Measurements from ENCODE around the gene NOP53. TPM values are rescaled to one million over a fixed set of nuclear protein-coding genes. Genes with fewer than 3 reads are reported as not detected.
A peak's percentile ranks its signal among the peaks of the same experiment; 100 is the strongest.

The NOP53 gene
- total and polyA plus RNA-seq, 4 donors: 214 to 680 (median 382) TPM

GRCh38 chr19:47701717-47702552 lies 43.4 kb upstream of the NOP53 start:
- no peaks in the 10 kb centered on the region for H3K27me3 ChIP-seq (ENCODE audit: control insufficient read depth in 1 of 2, insufficient read depth in 2 of 2, low read length in 1 of 2)
- H3K36me3 ChIP-seq (ENCODE audit: control insufficient read depth in 1 of 2, insufficient read depth in 2 of 2, low read length in 1 of 2): peaks cover 2 to 7% of the 10 kb centered on the region in 2 donors
- intact Hi-C loops (cut with DNase I): no loop called here
- no peak for DNase-seq
- no peaks in the 10 kb centered on the region for H3K9me3 ChIP-seq (ENCODE audit: control insufficient read depth, low read length)
- WGBS, 2 donors: 94% methylated on average over 83 to 91 of the region's 91 CpGs
- no peak for ATAC-seq (ENCODE audit: low FRiP score)
- no peak overlapping the region for H3K4me3 ChIP-seq (ENCODE audit: low read length in 2 of 2)
- H3K4me1 ChIP-seq (ENCODE audit: control insufficient read depth in 1 of 2, insufficient read depth in 2 of 2, low read length in 2 of 2): no peaks in the 10 kb centered on the region
- no peak overlapping the region for H3K27ac ChIP-seq (ENCODE audit: low read depth in 1 of 2, low read length in 2 of 2)

DNA sequence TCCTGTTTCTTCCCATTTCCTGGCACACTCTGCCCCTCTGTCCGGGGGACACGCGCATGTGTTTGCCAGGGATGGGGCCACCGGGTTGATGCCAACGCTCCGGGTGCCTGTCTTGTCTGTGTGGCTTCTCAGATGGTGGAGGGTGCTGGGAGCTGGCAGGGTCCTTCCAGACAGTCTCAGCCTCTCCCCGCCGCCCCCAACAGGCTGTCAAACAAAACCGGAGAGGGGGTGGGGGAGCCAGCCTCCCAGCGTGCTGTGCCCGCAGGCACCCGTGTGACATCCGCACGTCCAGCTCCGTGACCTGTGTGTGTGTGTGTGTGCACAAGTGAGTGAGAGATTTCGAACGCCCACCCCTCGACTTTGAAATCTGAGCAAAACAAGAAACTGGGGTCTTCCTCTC lies 42.7 kb upstream of the NOP53 start:
- peaks cover 2 to 7% of the 10 kb centered on the region in 2 donors for H3K36me3 ChIP-seq (ENCODE audit: control insufficient read depth in 1 of 2, insufficient read depth in 2 of 2, low read length in 1 of 2)
- ATAC-seq (ENCODE audit: low FRiP score): no peak
- no peaks in the 10 kb centered on the region for H3K9me3 ChIP-seq (ENCODE audit: control insufficient read depth, low read length)
- no peaks in the 10 kb centered on the region for H3K27me3 ChIP-seq (ENCODE audit: control insufficient read depth in 1 of 2, insufficient read depth in 2 of 2, low read length in 1 of 2)
- intact Hi-C loops (cut with DNase I): no loop called here
- no peak overlapping the region for H3K27ac ChIP-seq (ENCODE audit: low read depth in 1 of 2, low read length in 2 of 2)
- DNase-seq: no peak
- 81 to 83% methylated on average over 18 of the region's 18 CpGs for WGBS, 2 donors
- no peak overlapping the region for H3K4me3 ChIP-seq (ENCODE audit: low read length in 2 of 2)
- H3K4me1 ChIP-seq (ENCODE audit: control insufficient read depth in 1 of 2, insufficient read depth in 2 of 2, low read length in 2 of 2): no peaks in the 10 kb centered on the region

DNA sequence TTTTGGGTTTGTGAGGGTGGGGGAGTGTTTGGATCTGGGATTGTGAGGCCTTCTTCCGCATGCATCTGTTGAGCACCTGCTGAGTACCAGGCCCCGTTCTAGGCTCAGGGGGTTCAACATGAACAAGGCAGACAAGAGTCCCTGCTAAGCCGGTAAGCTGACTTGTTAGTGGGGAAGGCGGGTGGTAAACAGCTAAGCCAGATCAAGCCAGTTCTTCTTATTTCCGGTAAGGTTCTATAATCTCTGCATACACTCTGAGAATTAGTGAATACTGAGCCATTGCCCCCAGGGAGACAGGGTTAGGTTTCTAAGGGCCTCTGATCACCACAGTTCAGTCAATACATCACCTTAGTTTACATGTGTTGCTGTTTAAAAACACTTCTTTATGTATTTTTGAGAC lies 42.0 kb upstream of the NOP53 start:
- Histone ChIP-seq H3K9me3 (ENCODE audit: control insufficient read depth, low read length) (no peaks in the 10 kb centered on the region), H3K4me3 (ENCODE audit: low read length in 2 of 2) (no peak overlapping the region), H3K27me3 (ENCODE audit: control insufficient read depth in 1 of 2, insufficient read depth in 2 of 2, low read length in 1 of 2) (no peaks in the 10 kb centered on the region), H3K4me1 (ENCODE audit: control insufficient read depth in 1 of 2, insufficient read depth in 2 of 2, low read length in 2 of 2) (no peaks in the 10 kb centered on the region), H3K36me3 (ENCODE audit: control insufficient read depth in 1 of 2, insufficient read depth in 2 of 2, low read length in 1 of 2) (peaks cover 2 to 7% of the 10 kb centered on the region in 2 donors), H3K27ac (ENCODE audit: low read depth in 1 of 2, low read length in 2 of 2) (no peak overlapping the region)
- intact Hi-C loops (cut with DNase I): no loop called here
- WGBS, 2 donors: 88 to 91% methylated on average over 5 of the region's 5 CpGs
- ATAC-seq (ENCODE audit: low FRiP score): no peak
- no peak for DNase-seq

DNA sequence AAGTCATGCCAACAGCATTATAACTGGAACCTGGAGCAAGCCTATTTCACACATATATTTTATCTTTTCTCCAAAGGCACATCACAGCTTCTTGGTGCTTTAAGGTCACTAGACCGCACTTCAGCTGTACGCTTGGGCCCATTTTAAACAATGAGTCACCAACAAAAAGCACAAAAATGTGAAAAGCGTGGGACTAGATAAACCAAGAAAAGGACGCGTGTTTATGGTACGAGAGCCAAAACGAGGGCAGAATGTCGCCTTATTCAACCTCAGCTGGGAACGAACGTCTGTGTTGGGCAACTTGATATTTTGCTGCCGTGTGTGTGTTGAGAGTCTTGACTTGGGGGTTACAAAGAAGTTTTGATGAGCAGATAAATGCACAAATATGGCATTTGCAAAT lies 41.3 kb upstream of the NOP53 start:
- no peak for DNase-seq
- no peak for ATAC-seq (ENCODE audit: low FRiP score)
- Histone ChIP-seq H3K27me3 (ENCODE audit: control insufficient read depth in 1 of 2, insufficient read depth in 2 of 2, low read length in 1 of 2) (no peaks in the 10 kb centered on the region), H3K4me1 (ENCODE audit: control insufficient read depth in 1 of 2, insufficient read depth in 2 of 2, low read length in 2 of 2) (no peaks in the 10 kb centered on the region), H3K27ac (ENCODE audit: low read depth in 1 of 2, low read length in 2 of 2) (no peak overlapping the region), H3K4me3 (ENCODE audit: low read length in 2 of 2) (no peak overlapping the region), H3K36me3 (ENCODE audit: control insufficient read depth in 1 of 2, insufficient read depth in 2 of 2, low read length in 1 of 2) (peaks cover 2 to 3% of the 10 kb centered on the region in 2 donors), H3K9me3 (ENCODE audit: control insufficient read depth, low read length) (no peaks in the 10 kb centered on the region)
- intact Hi-C loops (cut with DNase I): loop anchor here in 1 of 2 donors (2.0 kb wide), 1 partner anchor 269 kb away; no protein-coding TSS in a partner anchor
- WGBS, 2 donors: 84 to 87% methylated on average over 11 of the region's 11 CpGs

GRCh38 chr19:47704656-47705055 lies 40.7 kb upstream of the NOP53 start:
- no peak for DNase-seq
- no peak overlapping the region for H3K4me3 ChIP-seq (ENCODE audit: low read length in 2 of 2)
- WGBS, 2 donors: 94 to 96% methylated on average over 3 of the region's 3 CpGs
- H3K27me3 ChIP-seq (ENCODE audit: control insufficient read depth in 1 of 2, insufficient read depth in 2 of 2, low read length in 1 of 2): no peaks in the 10 kb centered on the region
- H3K36me3 ChIP-seq (ENCODE audit: control insufficient read depth in 1 of 2, insufficient read depth in 2 of 2, low read length in 1 of 2): peaks cover 2 to 3% of the 10 kb centered on the region in 2 donors
- intact Hi-C loops (cut with DNase I): loop anchor here in 1 of 2 donors (2.0 kb wide), 1 partner anchor 270 kb away; no protein-coding TSS in a partner anchor
- H3K27ac ChIP-seq (ENCODE audit: low read depth in 1 of 2, low read length in 2 of 2): no peak overlapping the region
- H3K4me1 ChIP-seq (ENCODE audit: control insufficient read depth in 1 of 2, insufficient read depth in 2 of 2, low read length in 2 of 2): no peaks in the 10 kb centered on the region
- ATAC-seq (ENCODE audit: low FRiP score): no peak
- H3K9me3 ChIP-seq (ENCODE audit: control insufficient read depth, low read length): no peaks in the 10 kb centered on the region

- DNase-seq: peak; percentile 73 to 90
- intact Hi-C loops (cut with DNase I): no loop called here
- Histone ChIP-seq H3K4me1 (ENCODE audit: control insufficient read depth in 1 of 2, insufficient read depth in 2 of 2, low read length in 2 of 2) (no peaks in the 10 kb centered on the region), H3K27ac (ENCODE audit: low read depth in 1 of 2, low read length in 2 of 2) (no peak overlapping the region), H3K36me3 (ENCODE audit: control insufficient read depth in 1 of 2, insufficient read depth in 2 of 2, low read length in 1 of 2) (no peaks in the 10 kb centered on the region), H3K9me3 (ENCODE audit: control insufficient read depth, low read length) (no peaks in the 10 kb centered on the region), H3K4me3 (ENCODE audit: low read length in 2 of 2) (no peak overlapping the region), H3K27me3 (ENCODE audit: control insufficient read depth in 1 of 2, insufficient read depth in 2 of 2, low read length in 1 of 2) (no peaks in the 10 kb centered on the region)
- ATAC-seq (ENCODE audit: low FRiP score): peak; percentile 85
- 22% methylated on average over 22 of the region's 22 CpGs for WGBS, 2 donors
These were observed 38.0 kb upstream of the NOP53 start for GRCh38 chr19:47707135-47707925.

- Histone ChIP-seq H3K27me3 (ENCODE audit: control insufficient read depth in 1 of 2, insufficient read depth in 2 of 2, low read length in 1 of 2) (no peaks in the 10 kb centered on the region), H3K4me3 (ENCODE audit: low read length in 2 of 2) (no peak overlapping the region)
- intact Hi-C loops (cut with DNase I): loop anchor here (2.0 to 10.0 kb wide), 3 partner anchors 33 to 77 kb away; partner anchors contain the start of gene NOP53 (in 1 of the 2)
These were observed 33.6 kb upstream of the NOP53 start for GRCh38 chr19:47711652-47712242.

More at GRCh38 chr19:47711652-47712242, 33.6 kb upstream of the NOP53 start:
- H3K36me3 ChIP-seq (ENCODE audit: control insufficient read depth in 1 of 2, insufficient read depth in 2 of 2, low read length in 1 of 2): no peaks in the 10 kb centered on the region
- ATAC-seq (ENCODE audit: low FRiP score) (no peak), DNase-seq (no peak)
- H3K9me3 ChIP-seq (ENCODE audit: control insufficient read depth, low read length): no peaks in the 10 kb centered on the region
- no peak overlapping the region for H3K27ac ChIP-seq (ENCODE audit: low read depth in 1 of 2, low read length in 2 of 2)
- H3K4me1 ChIP-seq (ENCODE audit: control insufficient read depth in 1 of 2, insufficient read depth in 2 of 2, low read length in 2 of 2): no peaks in the 10 kb centered on the region
- 75 to 78% methylated on average over 8 of the region's 8 CpGs for WGBS, 2 donors

Measured in aorta (tissue), 5 donors.